Neural cell (in vitro differentiated cells): ENCODE measurements around the gene WDR13.

Experiments used
- CTCF ChIP-seq: fragments of 450-650 bp; IDR thresholded peaks from 2 replicates; pipeline ENCODE4 v1.5.1; 2014; ENCODE audit warnings: antibody characterized with exemption, mild to moderate bottlenecking, moderate library complexity; ENCODE audit not compliant: poor library complexity, severe bottlenecking
- EP300 ChIP-seq: fragments of 450-650 bp; conservative IDR thresholded peaks from 2 replicates; pipeline ENCODE4 v1.6.1; 2014; ENCODE audit warnings: antibody characterized with exemption, mild to moderate bottlenecking, moderate library complexity; ENCODE audit not compliant: poor library complexity, severe bottlenecking
- EZH2 ChIP-seq: fragments of 200-600, 300-800 bp; shearing (Covaris generic), sonication (generic); IDR thresholded peaks from 2 replicates; pipeline ENCODE4 v1.6.1; 2014; ENCODE audit warnings: antibody characterized with exemption, low read length, borderline replicate concordance, mild to moderate bottlenecking; ENCODE audit not compliant: insufficient read depth, poor library complexity, severe bottlenecking
- POLR2AphosphoS5 ChIP-seq: IDR thresholded peaks from 2 replicates; pipeline ENCODE4 v1.6.1; 2012
- TAF1 ChIP-seq: IDR thresholded peaks from 2 replicates; pipeline ENCODE4 v1.6.1; 2012; ENCODE audit warnings: low read depth

- no peak for TF ChIP-seq CTCF
- TF ChIP-seq EZH2: no peak
- TF ChIP-seq EP300: no peak
- no peak for TF ChIP-seq TAF1
- no peak for TF ChIP-seq POLR2AphosphoS5
Measured at GRCh38 chrX:48636776-48637175, 39.5 kb downstream of the WDR13 start.
